ENCODE results near the gene PPAN.
A peak's percentile ranks its signal among the peaks of the same experiment; 100 is the strongest.

Gene PPAN

GRCh38 chr19:10113964-10114650, 7.9 kb downstream of the PPAN start:
- peak; percentile 51 for DNase-seq (ENCODE audit: low spot score)

- DNase-seq (ENCODE audit: low spot score), result no peak
Measured at GRCh38 chr19:10114651-10115391, 8.7 kb downstream of the PPAN start.

GRCh38 chr19:10115392-10116084, 9.4 kb downstream of the PPAN start:
- no peak for DNase-seq (ENCODE audit: low spot score)

- DNase-seq (ENCODE audit: low spot score), result peak; percentile 33
Measured at GRCh38 chr19:10116085-10116865, 10.1 kb downstream of the PPAN start.

GRCh38 chr19:10116866-10117616, 10.9 kb downstream of the PPAN start:
- no peak for DNase-seq (ENCODE audit: low spot score)

- DNase-seq (ENCODE audit: low spot score), result no peak
Measured at GRCh38 chr19:10118960-10119359, 12.8 kb downstream of the PPAN start.

GRCh38 chr19:10120538-10121189, 14.5 kb downstream of the PPAN start:
- DNase-seq (ENCODE audit: low spot score), result no peak

GRCh38 chr19:10122045-10122444, 15.9 kb downstream of the PPAN start:
- no peak for DNase-seq (ENCODE audit: low spot score)

- no peak for DNase-seq (ENCODE audit: low spot score)
Measured at GRCh38 chr19:10124429-10124828, 18.3 kb downstream of the PPAN start.

- no peak for DNase-seq (ENCODE audit: low spot score)
Measured at GRCh38 chr19:10126213-10126639, 20.1 kb downstream of the PPAN start.

- no peak for DNase-seq (ENCODE audit: low spot score)
Measured at GRCh38 chr19:10132905-10133304, 26.7 kb downstream of the PPAN start.

- no peak for DNase-seq (ENCODE audit: low spot score)
Measured at GRCh38 chr19:10133596-10133995, 27.4 kb downstream of the PPAN start.

- no peak for DNase-seq (ENCODE audit: low spot score)
Measured at GRCh38 chr19:10134040-10134439, 27.9 kb downstream of the PPAN start.

GRCh38 chr19:10135551-10136334, 29.6 kb downstream of the PPAN start:
- DNase-seq (ENCODE audit: low spot score), result no peak

GRCh38 chr19:10136936-10137335, 30.8 kb downstream of the PPAN start:
- no peak for DNase-seq (ENCODE audit: low spot score)

- no peak for DNase-seq (ENCODE audit: low spot score)
Measured at GRCh38 chr19:10137751-10138682, 31.9 kb downstream of the PPAN start.

- no peak for DNase-seq (ENCODE audit: low spot score)
Measured at GRCh38 chr19:10138879-10139795, 33.0 kb downstream of the PPAN start.

- DNase-seq (ENCODE audit: low spot score), result no peak
Measured at GRCh38 chr19:10139952-10140351, 33.8 kb downstream of the PPAN start.
